ENCODE results near the gene BTBD9. TPM values are rescaled to one million over a fixed set of nuclear protein-coding genes. Genes with fewer than 3 reads are reported as not detected.

Gene BTBD9
- total and polyA plus RNA-seq, 2 donors (not counting 3 experiments of a cell fraction or from before 2014, with no cell fraction given), result 4.9 to 15.0 TPM

GRCh38 chr6:38586992-38587391, 52.7 kb downstream of the BTBD9 start:
- no peaks in the 10 kb centered on the region for H3K4me1 ChIP-seq (ENCODE audit: control insufficient read depth, extremely low read depth, insufficient read depth, low read length)
- no TSS peak for BruUV-seq (replicated peaks)
- no peak overlapping the region for H2AFZ ChIP-seq (ENCODE audit: low read depth, low read length)
- H3K79me2 ChIP-seq (ENCODE audit: control insufficient read depth, insufficient read depth, low read length), result no peaks in the 10 kb centered on the region
- H3K9me3 ChIP-seq (replicated peaks; ENCODE audit: control insufficient read depth, insufficient read depth, low read length), result no peaks in the 10 kb centered on the region
- FAIRE-seq, result no peak
- DNase-seq (ENCODE audit: low read depth, low spot score), result no peak
- dilution Hi-C loops (cut with MboI; ENCODE audit: extremely low pct_ligation_motif_present, low sequenced_read_pairs), result no loop called here
- no peak overlapping the region for H3K4me3 ChIP-seq (replicated peaks in 1 of 3; ENCODE audit: insufficient read depth in 1 of 3, low read depth in 1 of 3, low read length in 3 of 3)
- H3K9me1 ChIP-seq (replicated peaks; ENCODE audit: control insufficient read depth, extremely low read depth, insufficient read depth, low read length), result no peaks in the 10 kb centered on the region
- no peak overlapping the region for H3K9ac ChIP-seq (replicated peaks; ENCODE audit: extremely low read depth, insufficient read depth, low read length)
- no peaks in the 10 kb centered on the region for H3K27me3 ChIP-seq (ENCODE audit: control insufficient read depth in 2 of 2, insufficient read depth in 2 of 2, low read length in 2 of 2)
- POLR2A ChIA-PET, result no interaction called here
- H3K36me3 ChIP-seq (ENCODE audit: control insufficient read depth in 2 of 2, extremely low read depth in 1 of 2, insufficient read depth in 2 of 2, low read length in 2 of 2), result no peaks in the 10 kb centered on the region
- H3K27ac ChIP-seq (ENCODE audit: insufficient read depth, low read depth, low read length), result no peak overlapping the region
- H4K20me1 ChIP-seq (replicated peaks; ENCODE audit: control insufficient read depth, extremely low read depth, insufficient read depth, low read length), result no peaks in the 10 kb centered on the region
- TF ChIP-seq FOS (IDR thresholded peaks at IDR 0.05; ENCODE audit: borderline replicate concordance, insufficient read depth, low read length), result no peak
- no peak for TF ChIP-seq JUN (IDR thresholded peaks at IDR 0.05; ENCODE audit: borderline replicate concordance, insufficient read depth, insufficient read length, low read depth)
- TF ChIP-seq POLR2AphosphoS5 (IDR thresholded peaks at IDR 0.05; ENCODE audit: insufficient read depth, low read depth, low read length), result no peak
- TF ChIP-seq GATA2 (IDR thresholded peaks at IDR 0.05; ENCODE audit: insufficient read depth, insufficient read length, low read depth, low read length), result no peak
- no peak for TF ChIP-seq EZH2 (IDR thresholded peaks at IDR 0.05; ENCODE audit: borderline replicate concordance, low read depth, low read length, severe bottlenecking)
- no peak for TF ChIP-seq MAX (IDR thresholded peaks at IDR 0.05; ENCODE audit: insufficient read depth, insufficient read length)
- TF ChIP-seq MYC (IDR thresholded peaks at IDR 0.05; ENCODE audit: low read depth, low read length), result no peak
- no peak for TF ChIP-seq CTCF (IDR thresholded peaks at IDR 0.05; ENCODE audit: extremely low read depth in 1 of 2, insufficient read depth in 1 of 2, low read depth in 1 of 2, low read length in 2 of 2)
- no peak for TF ChIP-seq POLR2A (IDR thresholded peaks at IDR 0.05; ENCODE audit: low read depth, low read length)
- no peak overlapping the region for H3K4me2 ChIP-seq (ENCODE audit: insufficient read depth, low read length)
- CTCF ChIA-PET, result interaction anchor here (0.8 to 1.5 kb wide), 2 partner anchors 8 to 186 kb away, joined by 3 read pairs; no protein-coding TSS in a partner anchor
- intact Hi-C loops (cut with micrococcal nuclease), result no loop called here

Measured in endothelial cell of umbilical vein (primary cell).